ENCODE results near the gene HSPA1B. TPM values are rescaled to one million over a fixed set of nuclear protein-coding genes. Genes with fewer than 3 reads are reported as not detected.

Gene HSPA1B
- total RNA-seq, 1 experiment from 2014 or later: 265 TPM

- Histone ChIP-seq H2AFZ (ENCODE audit: low read length) (no peak overlapping the region), H3K4me1 (ENCODE audit: insufficient read depth, low read length) (peaks cover 38% of the 10 kb centered on the region), H3K27me3 (ENCODE audit: low read length) (no peaks in the 10 kb centered on the region), H4K20me1 (ENCODE audit: low read length) (no peaks in the 10 kb centered on the region), H3K9me2 (replicated peaks; ENCODE audit: low read length) (no peaks in the 10 kb centered on the region), H3K9me3 (ENCODE audit: low read length) (no peaks in the 10 kb centered on the region), H3K9ac (ENCODE audit: low read length) (no peak overlapping the region), H3K4me3 (ENCODE audit: low read length) (no peak overlapping the region), H3F3A (ENCODE audit: low read length, unreplicated experiment) (no peaks in the 10 kb centered on the region), H3K79me2 (ENCODE audit: low read length) (no peaks in the 10 kb centered on the region), H3K36me3 (ENCODE audit: low read depth, low read length) (peaks cover 32% of the 10 kb centered on the region), H3K4me2 (ENCODE audit: low read length) (peak overlapping the region; percentile 39; the same call in 1 of the 2 replicates), H3K27ac (ENCODE audit: low read length) (peak overlapping the region; percentile 49)
- DNase-seq: peak; percentile 34
- BruUV-seq (replicated peaks): no TSS peak
- POLR2A ChIA-PET (ENCODE audit: unreplicated experiment): no interaction called here
- intact Hi-C loops (cut with micrococcal nuclease): no loop called here
- ATAC-seq: peak; percentile 23
- CTCF ChIA-PET: no interaction called here
- no peak for TF ChIP-seq EZH2phosphoT487 (IDR thresholded peaks at IDR 0.05; ENCODE audit: borderline replicate concordance, low read length)
These were observed 51.6 kb downstream of the HSPA1B start for GRCh38 chr6:31879143-31879542.

Other genes starting within 250 kb of the HSPA1B start
- gene LTB, start 245.3 kb upstream of the HSPA1B start, total RNA-seq (2014; rRNA removed): 1.5 TPM in 1 of 2 replicates, not detected in the other
- gene LST1, start 241.5 kb upstream of the HSPA1B start, total RNA-seq (2014; rRNA removed): not detected in 2 replicates
- 0.26 TPM in 1 of 2 replicates, not detected in the other for gene NCR3, start 234.7 kb upstream of the HSPA1B start, total RNA-seq (2014; rRNA removed)
- gene AIF1, start 212.5 kb upstream of the HSPA1B start, total RNA-seq (2014; rRNA removed): not detected in 2 replicates
- 123 and 169 TPM in 2 replicates for gene PRRC2A, start 207.0 kb upstream of the HSPA1B start, total RNA-seq (2014; rRNA removed)
- gene BAG6, start 175.1 kb upstream of the HSPA1B start, total RNA-seq (2014; rRNA removed): 320 and 365 TPM in 2 replicates
- gene APOM, start 171.8 kb upstream of the HSPA1B start, total RNA-seq (2014; rRNA removed): 1.6 and 2.2 TPM in 2 replicates
- 26.3 and 33.2 TPM in 2 replicates for gene C6orf47, start 167.0 kb upstream of the HSPA1B start, total RNA-seq (2014; rRNA removed)
- 11.8 and 14.9 TPM in 2 replicates for gene GPANK1, start 162.7 kb upstream of the HSPA1B start, total RNA-seq (2014; rRNA removed)
- gene CSNK2B, start 161.7 kb upstream of the HSPA1B start, total RNA-seq (2014; rRNA removed): 227 and 267 TPM in 2 replicates
- gene LY6G5B, start 157.8 kb upstream of the HSPA1B start, total RNA-seq (2014; rRNA removed): 5.0 and 5.3 TPM in 2 replicates
- gene LY6G5C, start 146.7 kb upstream of the HSPA1B start, total RNA-seq (2014; rRNA removed): 1.6 and 1.8 TPM in 2 replicates
- 52.0 and 54.0 TPM in 2 replicates for gene ABHD16A, start 124.4 kb upstream of the HSPA1B start, total RNA-seq (2014; rRNA removed)
- gene LY6G6F, start 120.9 kb upstream of the HSPA1B start, total RNA-seq (2014; rRNA removed): not detected in 2 replicates
- gene LY6G6D, start 112.4 kb upstream of the HSPA1B start, total RNA-seq (2014; rRNA removed): not detected in 2 replicates
- gene LY6G6C, start 106.0 kb upstream of the HSPA1B start, total RNA-seq (2014; rRNA removed): 0.22 TPM in 1 of 2 replicates, not detected in the other
- gene MPIG6B, start 104.4 kb upstream of the HSPA1B start, total RNA-seq (2014; rRNA removed): not detected in 2 replicates
- 65.5 and 71.6 TPM in 2 replicates for gene DDAH2, start 98.4 kb upstream of the HSPA1B start, total RNA-seq (2014; rRNA removed)
- 708 and 743 TPM in 2 replicates for gene CLIC1, start 91.2 kb upstream of the HSPA1B start, total RNA-seq (2014; rRNA removed)
- 22.7 and 23.0 TPM in 2 replicates for gene MSH5, start 87.7 kb upstream of the HSPA1B start, total RNA-seq (2014; rRNA removed)
- gene SAPCD1, start 65.1 kb upstream of the HSPA1B start, total RNA-seq (2014; rRNA removed): 4.2 and 6.0 TPM in 2 replicates
- gene VWA7, start 50.4 kb upstream of the HSPA1B start, total RNA-seq (2014; rRNA removed): 0.98 and 1.9 TPM in 2 replicates
- gene VARS1, start 32.0 kb upstream of the HSPA1B start, total RNA-seq (2014; rRNA removed): 89.8 and 130 TPM in 2 replicates
- 93.7 and 143 TPM in 2 replicates for gene LSM2, start 20.8 kb upstream of the HSPA1B start, total RNA-seq (2014; rRNA removed)
- 0.26 and 0.69 TPM in 2 replicates for gene HSPA1L, start 12.5 kb upstream of the HSPA1B start, total RNA-seq (2014; rRNA removed)
- gene HSPA1A, start 12.2 kb upstream of the HSPA1B start, total RNA-seq (2014; rRNA removed): 269 and 324 TPM in 2 replicates
- 31.7 and 33.1 TPM in 2 replicates for gene NEU1, start 35.1 kb downstream of the HSPA1B start, total RNA-seq (2014; rRNA removed)
- gene SLC44A4, start 51.3 kb downstream of the HSPA1B start, total RNA-seq (2014; rRNA removed): 3.5 and 4.9 TPM in 2 replicates
- gene EHMT2, start 70.0 kb downstream of the HSPA1B start, total RNA-seq (2014; rRNA removed): 74.5 and 80.8 TPM in 2 replicates
- 5.4 and 8.6 TPM in 2 replicates for gene ZBTB12, start 74.3 kb downstream of the HSPA1B start, total RNA-seq (2014; rRNA removed)
- gene C2, start 100.0 kb downstream of the HSPA1B start, total RNA-seq (2014; rRNA removed): 1.1 TPM in 1 of 2 replicates, not detected in the other
- 0.86 TPM in 1 of 2 replicates, not detected in the other for gene CFB, start 118.4 kb downstream of the HSPA1B start, total RNA-seq (2014; rRNA removed)
- 132 and 142 TPM in 2 replicates for gene NELFE, start 131.2 kb downstream of the HSPA1B start, total RNA-seq (2014; rRNA removed)
- gene SKIC2, start 131.4 kb downstream of the HSPA1B start, total RNA-seq (2014; rRNA removed): 81.9 and 95.0 TPM in 2 replicates
- 27.1 and 32.4 TPM in 2 replicates for gene DXO, start 144.4 kb downstream of the HSPA1B start, total RNA-seq (2014; rRNA removed)
- 2.2 and 3.6 TPM in 2 replicates for gene C4A, start 154.3 kb downstream of the HSPA1B start, total RNA-seq (2014; rRNA removed)
- 0.52 and 2.6 TPM in 2 replicates for gene C4B, start 187.1 kb downstream of the HSPA1B start, total RNA-seq (2014; rRNA removed)
- not detected in 2 replicates for gene CYP21A2, start 210.7 kb downstream of the HSPA1B start, total RNA-seq (2014; rRNA removed)

Measured in PC-3 (cell line).